Suprapubic skin (tissue), 4 donors: ENCODE measurements around the gene DTNBP1. TPM values are rescaled to one million over a fixed set of nuclear protein-coding genes. Genes with fewer than 3 reads are reported as not detected.

ENCODE experiments used
- DNase-seq, 2 donors: peaks; one replicate each; pipeline ENCODE4 v3.0.0-alpha.2; 2019; ENCODE audit warnings: low spot score in 2 of 2
- H3K27ac ChIP-seq: fragments of 200-600 bp; sonication (generic); one replicate; pipeline ENCODE4 v1.5.1; 2019
- H3K27me3 ChIP-seq: fragments of 200-600 bp; sonication (generic); one replicate; pipeline ENCODE4 v1.5.1; 2019
- H3K36me3 ChIP-seq: fragments of 200-600 bp; sonication (generic); one replicate; pipeline ENCODE4 v1.5.1; 2019
- H3K4me1 ChIP-seq: fragments of 200-600 bp; sonication (generic); one replicate; pipeline ENCODE4 v1.5.1; 2019
- H3K4me3 ChIP-seq: fragments of 200-600 bp; sonication (generic); one replicate; pipeline ENCODE4 v1.5.1; 2019; ENCODE audit warnings: mild to moderate bottlenecking
- H3K9me3 ChIP-seq: fragments of 200-600 bp; sonication (generic); one replicate; pipeline ENCODE4 v1.5.1; 2019
- EP300 ChIP-seq: sonication (generic); formaldehyde crosslinking; IDR thresholded peaks from one replicate; pipeline ENCODE4 v1.6.1; 2017; ENCODE audit warnings: antibody characterized with exemption
- POLR2A ChIP-seq, 2 donors: fragments of 450-650 bp; IDR thresholded peaks; one replicate each; pipeline ENCODE4 v1.6.1; 2017; ENCODE audit warnings: antibody characterized with exemption in 2 of 2, mild to moderate bottlenecking in 2 of 2, moderate library complexity in 2 of 2
- POLR2AphosphoS5 ChIP-seq, 3 donors: sonication (generic); formaldehyde crosslinking; IDR thresholded peaks; one replicate each; pipeline ENCODE4 v1.6.1; 2017; ENCODE audit warnings: antibody characterized with exemption in 3 of 3
- WGBS: methylation state at CpG from one replicate; pipeline ENCODE4 v1.1.5; 2018; 5-methylcytosine and 5-hydroxymethylcytosine counted together
- total RNA-seq, 4 donors: library from RNA; depleted of rRNA; stranded (reverse); fragments of >200 nt; gene quantifications; one replicate each; pipeline ENCODE4 v1.1.0, GENCODE V29; 2016
- TF ChIP-seq, protein P1 (sequence below), 2 donors: fragments of 200-600 bp in 1 of 2; fragments of 450-650 bp in 1 of 2; sonication (generic) in 1 of 2; IDR thresholded peaks; one replicate each; pipeline ENCODE4 v1.5.1; 2016 to 2019; ENCODE audit warnings: antibody characterized with exemption in 2 of 2, mild to moderate bottlenecking in 1 of 2, moderate library complexity in 1 of 2

DTNBP1 gene
- total RNA-seq, 4 donors from 2014 or later, result 12.7 to 17.1 (median 16.4) TPM

DNA sequence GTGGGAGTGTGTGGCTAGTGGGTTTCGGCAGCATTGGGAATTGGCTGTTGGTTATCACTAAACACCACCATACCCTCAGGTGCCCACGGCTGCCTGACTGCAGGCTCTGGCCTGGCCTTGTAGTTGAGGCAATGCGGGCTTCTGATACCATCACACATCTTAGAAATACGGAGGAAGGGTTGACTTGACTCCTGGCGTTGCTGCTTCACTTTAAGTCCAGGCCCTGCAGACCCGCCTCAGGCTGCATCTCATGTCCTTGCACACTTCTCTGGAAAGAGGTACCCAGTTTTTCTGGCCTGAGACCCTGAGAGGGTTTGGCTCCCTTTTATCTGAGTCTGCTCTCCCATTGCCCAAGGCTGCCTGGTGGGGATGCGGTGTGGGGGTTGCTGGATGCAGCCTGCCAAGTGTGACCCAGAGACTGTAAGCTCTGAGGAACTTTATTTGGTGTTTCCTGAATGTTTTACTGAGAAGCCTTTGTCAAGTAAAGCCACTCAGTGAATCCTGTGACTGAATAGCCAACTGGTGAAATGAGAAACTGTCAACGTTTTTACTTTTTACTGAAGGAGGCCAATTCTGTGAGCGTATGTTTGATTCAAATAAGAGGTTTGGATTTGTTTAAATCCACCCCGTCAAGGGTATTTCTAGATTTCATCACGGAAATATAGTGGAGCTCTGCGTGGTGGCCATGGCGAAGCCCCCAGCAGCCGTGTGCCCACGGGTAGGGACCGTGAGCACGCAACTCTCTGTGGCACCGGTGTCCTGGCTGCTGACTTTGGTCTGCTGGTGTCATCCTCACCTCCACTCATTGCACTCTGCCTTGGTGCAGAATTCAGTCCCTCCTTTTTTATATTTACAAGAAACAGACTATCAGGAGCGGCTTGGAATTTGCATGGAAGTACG lies 160.1 kb downstream of the DTNBP1 start:
- H3K36me3 ChIP-seq, result peaks cover 48% of the 10 kb centered on the region
- H3K27me3 ChIP-seq, result no peaks in the 10 kb centered on the region
- peaks cover 45% of the 10 kb centered on the region for H3K4me1 ChIP-seq
- peak; percentile 45 to 52 for DNase-seq
- no peak overlapping the region for H3K27ac ChIP-seq
- no peak overlapping the region for H3K4me3 ChIP-seq
- TF ChIP-seq, protein P1, sequence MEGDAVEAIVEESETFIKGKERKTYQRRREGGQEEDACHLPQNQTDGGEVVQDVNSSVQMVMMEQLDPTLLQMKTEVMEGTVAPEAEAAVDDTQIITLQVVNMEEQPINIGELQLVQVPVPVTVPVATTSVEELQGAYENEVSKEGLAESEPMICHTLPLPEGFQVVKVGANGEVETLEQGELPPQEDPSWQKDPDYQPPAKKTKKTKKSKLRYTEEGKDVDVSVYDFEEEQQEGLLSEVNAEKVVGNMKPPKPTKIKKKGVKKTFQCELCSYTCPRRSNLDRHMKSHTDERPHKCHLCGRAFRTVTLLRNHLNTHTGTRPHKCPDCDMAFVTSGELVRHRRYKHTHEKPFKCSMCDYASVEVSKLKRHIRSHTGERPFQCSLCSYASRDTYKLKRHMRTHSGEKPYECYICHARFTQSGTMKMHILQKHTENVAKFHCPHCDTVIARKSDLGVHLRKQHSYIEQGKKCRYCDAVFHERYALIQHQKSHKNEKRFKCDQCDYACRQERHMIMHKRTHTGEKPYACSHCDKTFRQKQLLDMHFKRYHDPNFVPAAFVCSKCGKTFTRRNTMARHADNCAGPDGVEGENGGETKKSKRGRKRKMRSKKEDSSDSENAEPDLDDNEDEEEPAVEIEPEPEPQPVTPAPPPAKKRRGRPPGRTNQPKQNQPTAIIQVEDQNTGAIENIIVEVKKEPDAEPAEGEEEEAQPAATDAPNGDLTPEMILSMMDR (IDR thresholded peaks at IDR 0.05), result no peak
- no peak for TF ChIP-seq POLR2AphosphoS5 (IDR thresholded peaks at IDR 0.05)
- TF ChIP-seq EP300, result no peak
- no peak for TF ChIP-seq POLR2A (IDR thresholded peaks at IDR 0.05)
- H3K9me3 ChIP-seq, result no peaks in the 10 kb centered on the region
- WGBS, result 70% methylated on average over 18 of the region's 20 CpGs

DNA sequence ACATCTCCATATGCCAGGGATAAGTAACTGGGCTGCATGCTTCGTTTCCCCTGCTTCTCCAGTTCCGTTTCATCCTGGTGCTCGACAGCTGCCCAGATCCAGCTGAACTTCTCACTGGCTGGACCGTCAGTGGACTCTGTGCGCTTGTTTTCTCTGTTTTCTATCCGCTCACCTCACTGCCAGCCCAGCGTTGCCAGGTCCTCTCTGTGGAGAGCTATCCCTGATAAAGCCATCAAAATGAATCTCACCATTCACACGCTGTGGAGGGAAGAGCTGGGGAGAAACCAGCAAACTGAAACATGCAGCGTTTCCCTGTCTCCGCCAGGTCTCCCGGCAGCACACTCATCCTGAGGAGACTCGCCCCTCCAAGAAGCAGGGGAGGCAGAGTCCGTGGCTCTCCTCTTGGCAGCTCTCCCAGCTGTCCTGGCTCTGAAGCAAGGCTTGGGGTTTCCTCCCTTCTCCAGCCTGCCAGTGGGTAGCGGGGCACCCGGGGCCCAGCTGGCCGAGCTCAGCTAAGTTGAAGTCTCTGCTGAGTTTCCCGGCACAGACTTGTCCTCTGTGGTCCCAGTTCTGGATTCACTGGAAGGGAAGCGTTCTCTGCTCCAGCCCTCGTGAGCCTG lies 160.9 kb downstream of the DTNBP1 start:
- Histone ChIP-seq H3K27me3 (no peaks in the 10 kb centered on the region), H3K27ac (no peak overlapping the region), H3K9me3 (no peaks in the 10 kb centered on the region), H3K4me1 (peaks cover 45% of the 10 kb centered on the region), H3K4me3 (no peak overlapping the region), H3K36me3 (peaks cover 45% of the 10 kb centered on the region)
- WGBS, result 73% methylated on average over 14 of the region's 19 CpGs
- TF ChIP-seq EP300 (no peak), POLR2A (IDR thresholded peaks at IDR 0.05) (no peak), POLR2AphosphoS5 (IDR thresholded peaks at IDR 0.05) (no peak)
- TF ChIP-seq, protein P1 (IDR thresholded peaks at IDR 0.05), result no peak
- DNase-seq, result peak; percentile 65 to 69

DNA sequence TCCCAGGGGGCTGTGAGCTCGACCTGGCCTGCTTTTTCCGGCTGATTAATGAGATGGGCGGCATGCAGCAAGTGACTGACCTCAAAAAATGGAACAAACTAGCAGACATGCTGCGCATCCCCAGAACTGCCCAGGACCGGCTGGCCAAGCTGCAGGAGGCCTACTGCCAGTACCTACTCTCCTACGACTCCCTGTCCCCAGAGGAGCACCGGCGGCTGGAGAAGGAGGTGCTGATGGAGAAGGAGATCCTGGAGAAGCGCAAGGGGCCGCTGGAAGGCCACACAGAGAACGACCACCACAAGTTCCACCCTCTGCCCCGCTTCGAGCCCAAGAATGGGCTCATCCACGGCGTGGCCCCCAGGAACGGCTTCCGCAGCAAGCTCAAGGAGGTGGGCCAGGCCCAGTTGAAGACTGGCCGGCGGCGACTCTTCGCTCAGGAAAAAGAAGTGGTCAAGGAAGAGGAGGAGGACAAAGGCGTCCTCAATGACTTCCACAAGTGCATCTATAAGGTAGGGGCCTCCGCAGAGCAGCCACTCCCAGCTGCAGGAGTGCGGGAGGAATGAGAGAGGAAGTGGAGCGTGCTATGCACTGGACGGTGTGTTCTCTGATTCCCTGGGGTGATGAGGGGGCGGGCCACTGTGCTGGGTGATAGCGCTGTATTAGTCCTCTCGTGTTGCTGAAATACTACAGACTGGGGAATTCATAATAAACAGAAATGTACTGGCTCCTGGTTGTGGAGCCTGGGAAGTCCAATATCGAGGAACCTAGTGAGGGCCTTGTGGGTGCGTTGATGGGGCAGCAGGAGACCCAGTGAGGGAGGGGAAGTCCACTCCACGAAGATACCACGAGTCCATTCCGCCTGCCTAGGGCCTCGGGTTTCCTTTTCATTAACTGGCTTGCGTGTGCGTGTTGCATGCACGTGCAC lies 161.7 kb downstream of the DTNBP1 start:
- H3K27ac ChIP-seq, result no peak overlapping the region
- WGBS, result 93% methylated on average over 37 of the region's 38 CpGs
- peaks cover 45% of the 10 kb centered on the region for H3K4me1 ChIP-seq
- no peak overlapping the region for H3K4me3 ChIP-seq
- TF ChIP-seq POLR2AphosphoS5 (IDR thresholded peaks at IDR 0.05), result no peak
- no peak for TF ChIP-seq POLR2A (IDR thresholded peaks at IDR 0.05)
- TF ChIP-seq EP300, result no peak
- TF ChIP-seq, protein P1 (IDR thresholded peaks at IDR 0.05), result no peak
- H3K36me3 ChIP-seq, result peaks cover 45% of the 10 kb centered on the region
- H3K27me3 ChIP-seq, result no peaks in the 10 kb centered on the region
- DNase-seq, result peak; percentile 55 to 57
- H3K9me3 ChIP-seq, result no peaks in the 10 kb centered on the region

DNA sequence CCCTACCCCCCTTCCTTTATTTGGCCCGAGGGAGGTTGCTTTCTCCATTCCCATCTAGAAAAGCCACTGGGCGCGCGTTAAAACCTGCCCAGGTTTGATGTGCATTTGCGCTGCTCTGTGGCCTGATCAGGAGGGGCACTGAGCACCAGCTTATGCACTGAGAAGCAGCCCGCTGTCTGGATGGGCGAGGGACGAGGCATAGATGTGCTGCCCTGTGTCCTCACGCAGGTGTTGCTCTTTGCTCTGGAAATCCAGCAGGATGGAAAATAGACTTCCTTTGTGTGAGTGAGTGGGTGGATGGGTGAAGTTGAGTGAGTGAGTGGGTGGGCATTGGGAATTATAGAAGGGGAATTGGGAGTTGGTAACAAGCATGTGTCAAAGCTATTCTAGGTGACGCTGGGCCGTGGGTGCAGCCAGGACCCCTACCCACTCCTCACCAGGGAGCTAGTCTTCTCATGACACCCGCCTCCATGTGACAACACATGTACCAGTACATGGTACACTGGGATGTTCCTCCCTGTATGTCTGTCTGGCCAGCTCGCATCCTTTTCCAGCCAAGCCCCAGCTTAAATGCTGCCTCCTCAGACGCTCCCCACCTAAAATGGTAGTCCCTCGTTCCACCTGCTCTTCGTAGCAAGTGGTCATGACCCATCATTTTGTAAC lies 162.6 kb downstream of the DTNBP1 start:
- DNase-seq, result peak; percentile 28 to 32
- H3K27ac ChIP-seq, result no peak overlapping the region
- TF ChIP-seq EP300, result no peak
- no peak for TF ChIP-seq POLR2AphosphoS5 (IDR thresholded peaks at IDR 0.05)
- TF ChIP-seq POLR2A (IDR thresholded peaks at IDR 0.05), result no peak
- TF ChIP-seq, protein P1 (IDR thresholded peaks at IDR 0.05), result no peak
- peaks cover 42% of the 10 kb centered on the region for H3K4me1 ChIP-seq
- no peaks in the 10 kb centered on the region for H3K9me3 ChIP-seq
- peaks cover 41% of the 10 kb centered on the region for H3K36me3 ChIP-seq
- WGBS, result 89% methylated on average over 16 of the region's 16 CpGs
- H3K27me3 ChIP-seq, result no peaks in the 10 kb centered on the region
- no peak overlapping the region for H3K4me3 ChIP-seq
